AG10803 (cell line): ENCODE results near the gene CATSPER4.

Experiments
- DNase-seq: peaks from one replicate; pipeline ENCODE4 v3.0.0; 2010; ENCODE audit warnings: low read depth
- H3K4me3 ChIP-seq: 2 replicates; pipeline ENCODE4 v1.5.1; 2011; ENCODE audit warnings: mild to moderate bottlenecking, low read length, control low read depth
- TF ChIP-seq, protein P1 (sequence below): conservative IDR thresholded peaks from 2 replicates; pipeline ENCODE4 v1.5.1; 2011; ENCODE audit warnings: mild to moderate bottlenecking, low read length, control low read depth, inconsistent platforms

The CATSPER4 gene

GRCh38 chr1:26195805-26196204, 5.4 kb downstream of the CATSPER4 start:
- no peak overlapping the region for H3K4me3 ChIP-seq
- no peak for DNase-seq
- TF ChIP-seq, protein P1, sequence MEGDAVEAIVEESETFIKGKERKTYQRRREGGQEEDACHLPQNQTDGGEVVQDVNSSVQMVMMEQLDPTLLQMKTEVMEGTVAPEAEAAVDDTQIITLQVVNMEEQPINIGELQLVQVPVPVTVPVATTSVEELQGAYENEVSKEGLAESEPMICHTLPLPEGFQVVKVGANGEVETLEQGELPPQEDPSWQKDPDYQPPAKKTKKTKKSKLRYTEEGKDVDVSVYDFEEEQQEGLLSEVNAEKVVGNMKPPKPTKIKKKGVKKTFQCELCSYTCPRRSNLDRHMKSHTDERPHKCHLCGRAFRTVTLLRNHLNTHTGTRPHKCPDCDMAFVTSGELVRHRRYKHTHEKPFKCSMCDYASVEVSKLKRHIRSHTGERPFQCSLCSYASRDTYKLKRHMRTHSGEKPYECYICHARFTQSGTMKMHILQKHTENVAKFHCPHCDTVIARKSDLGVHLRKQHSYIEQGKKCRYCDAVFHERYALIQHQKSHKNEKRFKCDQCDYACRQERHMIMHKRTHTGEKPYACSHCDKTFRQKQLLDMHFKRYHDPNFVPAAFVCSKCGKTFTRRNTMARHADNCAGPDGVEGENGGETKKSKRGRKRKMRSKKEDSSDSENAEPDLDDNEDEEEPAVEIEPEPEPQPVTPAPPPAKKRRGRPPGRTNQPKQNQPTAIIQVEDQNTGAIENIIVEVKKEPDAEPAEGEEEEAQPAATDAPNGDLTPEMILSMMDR, result no peak

DNA sequence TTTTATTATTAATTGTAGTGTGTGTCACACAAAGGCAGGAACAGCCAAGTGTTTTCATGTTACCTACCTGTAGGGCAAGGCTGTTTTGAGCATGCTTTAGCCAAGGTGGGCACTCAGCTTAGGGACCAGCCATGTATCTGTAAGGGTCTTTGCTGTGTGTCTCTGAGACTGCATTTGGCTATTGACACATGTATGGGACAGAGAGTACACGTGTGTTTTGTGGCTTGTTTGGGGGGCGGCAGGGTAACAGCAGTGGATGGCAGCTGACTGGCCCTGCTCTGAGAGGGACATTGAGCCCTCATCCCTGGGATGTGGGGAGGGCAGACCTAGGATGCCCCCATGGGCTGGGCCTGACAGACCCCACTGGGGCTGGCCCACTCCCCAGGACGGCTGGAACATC, 6.9 kb downstream of the CATSPER4 start:
- no peak overlapping the region for H3K4me3 ChIP-seq
- TF ChIP-seq, protein P1, result no peak
- DNase-seq, result no peak

DNA sequence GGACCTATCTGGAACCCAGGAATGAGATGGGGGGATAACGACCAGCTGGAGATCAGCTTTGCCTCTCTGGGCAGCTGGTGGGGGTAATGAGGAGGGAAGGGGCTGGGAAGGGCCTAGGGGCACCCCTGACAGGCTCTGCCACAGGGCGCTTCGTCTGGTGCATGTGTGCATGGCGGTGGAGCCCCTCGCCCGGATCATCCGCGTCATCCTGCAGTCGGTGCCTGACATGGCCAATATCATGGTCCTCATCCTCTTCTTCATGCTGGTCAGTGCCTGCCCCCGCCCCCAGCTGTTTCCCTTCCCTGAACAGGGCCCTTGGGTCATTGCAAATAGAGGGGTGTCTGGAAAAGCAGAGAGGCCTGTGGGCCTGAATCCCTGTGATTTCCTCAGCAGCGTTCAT, 7.4 kb downstream of the CATSPER4 start:
- no peak overlapping the region for H3K4me3 ChIP-seq
- TF ChIP-seq, protein P1, result no peak
- no peak for DNase-seq

DNA sequence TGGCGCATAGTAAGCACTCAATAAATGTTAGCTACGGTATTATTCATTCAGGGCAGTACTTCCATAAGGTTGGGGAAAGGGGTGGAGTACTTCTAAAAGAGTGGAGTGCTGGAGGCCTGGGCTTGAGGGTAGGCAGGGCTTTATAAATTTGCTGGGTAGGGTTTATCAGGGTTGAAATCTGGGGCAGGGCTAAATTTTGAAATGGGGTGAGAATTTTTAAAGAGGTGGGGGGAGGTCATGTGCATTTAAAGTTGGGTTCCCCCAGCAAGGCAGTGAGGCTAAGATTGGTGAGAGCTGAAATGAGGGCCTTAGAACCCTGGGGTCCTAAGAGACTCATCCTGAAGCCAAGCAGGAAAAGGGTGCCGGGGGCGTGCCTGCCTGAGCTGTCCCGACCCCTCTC, 10.0 kb downstream of the CATSPER4 start:
- H3K4me3 ChIP-seq, result no peak overlapping the region

GRCh38 chr1:26203642-26204318, 13.4 kb downstream of the CATSPER4 start:
- no peak for DNase-seq
- no peak overlapping the region for H3K4me3 ChIP-seq
- TF ChIP-seq, protein P1, result no peak

More for the DNA sequence above, 10.0 kb downstream of the CATSPER4 start:
- TF ChIP-seq, protein P1, result no peak
- DNase-seq, result no peak

- TF ChIP-seq, protein P1, result no peak
- H3K4me3 ChIP-seq, result no peak overlapping the region
- DNase-seq, result no peak
These were observed 19.9 kb downstream of the CATSPER4 start for GRCh38 chr1:26210147-26210870.

DNA sequence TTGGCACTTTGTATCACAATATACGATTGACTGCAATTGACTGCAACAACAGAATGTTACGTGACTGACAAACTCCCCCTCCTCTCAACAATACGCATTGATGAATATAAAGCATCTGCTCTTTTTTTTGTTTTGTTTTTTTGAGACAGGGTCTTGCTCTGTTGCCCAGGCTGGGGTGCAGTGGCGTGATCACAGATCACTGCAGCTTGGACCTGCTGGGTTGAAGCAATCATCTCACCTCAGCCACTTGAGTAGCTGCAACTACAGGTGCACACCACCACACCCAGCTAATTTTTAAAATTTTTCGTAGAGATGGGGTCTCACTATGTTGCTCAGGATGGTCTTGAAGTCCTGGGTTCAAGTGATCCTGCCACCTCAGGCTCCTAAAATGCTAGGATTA, 22.3 kb downstream of the CATSPER4 start:
- no peak for DNase-seq
- TF ChIP-seq, protein P1, result no peak
- no peak overlapping the region for H3K4me3 ChIP-seq
